ENCODE results near the gene C11orf68.

GRCh38 chr11:65900899-65901180 lies 18.0 kb downstream of the C11orf68 start:
- no peak for TF ChIP-seq CTCF (IDR thresholded peaks at IDR 0.05)
- TF ChIP-seq POLR2A (IDR thresholded peaks at IDR 0.05) = no peak

All from uterus (tissue), 2 donors.